ENCODE data around the gene CRYL1.
"Not testable (repeated sequence)": the region's sequence is repeated elsewhere in the genome, so short reads cannot be mapped to it uniquely, and the experiment has no call there.

CRYL1 gene

GRCh38 chr13:20456737-20457136, 68.9 kb downstream of the CRYL1 start:
- no peak for DNase-seq (ENCODE audit: low read depth in 2 of 2)

GRCh38 chr13:20451397-20451796, 74.3 kb downstream of the CRYL1 start:
- DNase-seq (ENCODE audit: low read depth in 2 of 2): no peak

GRCh38 chr13:20448470-20448869, 77.2 kb downstream of the CRYL1 start:
- no peak for DNase-seq (ENCODE audit: low read depth in 2 of 2)

DNA sequence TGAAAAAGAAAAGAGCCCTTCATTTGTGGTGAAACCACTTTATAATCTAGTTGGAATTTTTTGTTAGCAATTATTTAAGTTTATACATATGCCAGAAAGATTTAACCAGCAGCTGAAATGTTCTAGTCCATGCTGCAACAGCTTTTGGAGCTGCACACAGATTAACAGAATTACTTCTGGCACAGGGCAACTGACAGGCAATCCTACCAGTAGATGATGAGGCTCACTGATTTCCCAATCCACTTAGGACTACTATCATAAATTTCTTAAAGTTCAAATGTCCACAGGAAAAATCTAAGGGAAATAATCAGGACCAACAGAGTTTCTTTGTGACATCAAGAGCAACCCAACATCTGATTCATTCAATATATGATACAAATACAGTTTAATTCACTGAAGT, 78.8 kb downstream of the CRYL1 start:
- DNase-seq (ENCODE audit: low read depth in 2 of 2): no peak

DNA sequence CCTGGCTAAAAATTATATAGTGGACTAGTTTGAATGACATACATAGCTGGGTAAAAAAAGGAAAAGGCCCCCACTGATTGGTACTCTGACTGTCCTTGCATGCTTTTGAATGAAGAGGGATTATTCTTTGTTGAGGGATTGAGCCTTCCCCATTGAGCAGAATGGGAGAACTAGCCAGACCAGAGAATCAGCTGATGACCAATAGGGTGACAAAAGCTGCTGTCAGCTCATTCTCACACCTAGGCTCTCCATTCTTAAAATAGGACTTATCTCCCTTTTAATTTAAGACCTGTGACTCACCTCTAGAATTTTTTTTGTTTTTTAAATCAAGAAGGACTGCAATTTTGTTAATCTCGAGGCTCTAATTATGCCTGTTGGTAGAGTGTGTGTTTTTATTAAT, 79.3 kb downstream of the CRYL1 start:
- no peak for DNase-seq (ENCODE audit: low read depth in 2 of 2)

- no peak for DNase-seq (ENCODE audit: low read depth in 2 of 2)
Measured at GRCh38 chr13:20442798-20443381, 82.8 kb downstream of the CRYL1 start.

GRCh38 chr13:20442375-20442774, 83.3 kb downstream of the CRYL1 start:
- DNase-seq (ENCODE audit: low read depth in 2 of 2): no peak

- no peak for DNase-seq (ENCODE audit: low read depth in 2 of 2)
Measured at GRCh38 chr13:20441879-20442278, 83.8 kb downstream of the CRYL1 start.

GRCh38 chr13:20441056-20441455, 84.6 kb downstream of the CRYL1 start:
- no peak for DNase-seq (ENCODE audit: low read depth in 2 of 2)

DNA sequence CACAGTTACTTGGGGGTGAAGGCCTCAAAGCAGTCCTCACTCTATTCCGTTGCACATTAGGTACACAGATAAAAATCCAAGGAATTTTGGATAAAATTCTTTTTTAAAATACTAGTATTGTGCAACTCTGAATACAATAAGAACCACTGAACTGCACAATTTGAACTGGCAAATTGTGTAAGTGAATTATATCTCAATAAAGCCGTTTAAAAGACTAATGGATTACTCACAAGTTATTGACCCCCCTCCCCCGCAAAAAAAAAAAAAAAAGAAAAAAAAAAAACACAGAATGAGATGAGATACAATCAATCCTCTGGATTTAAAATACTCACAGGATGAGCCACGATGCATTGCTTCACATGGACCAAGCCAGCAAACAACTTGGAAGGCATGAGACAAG, 86.4 kb downstream of the CRYL1 start:
- DNase-seq (ENCODE audit: low read depth in 2 of 2): no peak

DNA sequence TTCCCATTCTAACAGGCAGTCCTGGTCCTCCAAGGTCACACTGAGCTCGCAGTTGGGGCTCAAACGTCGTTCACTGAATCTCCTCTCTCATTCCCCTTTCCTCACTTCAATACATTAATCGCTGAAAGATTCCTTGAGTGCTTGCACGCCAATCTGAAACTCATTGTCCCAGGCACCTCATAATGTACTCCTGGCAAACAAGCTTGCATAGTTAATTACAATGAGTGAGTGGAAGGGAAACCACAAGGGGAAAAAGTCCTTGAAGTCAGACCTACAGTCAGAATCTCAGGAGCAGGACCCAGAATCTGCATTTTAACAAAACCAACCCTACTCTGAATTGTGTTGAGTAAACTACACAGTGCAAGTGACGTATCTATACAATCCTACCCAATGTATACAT, 86.9 kb downstream of the CRYL1 start:
- DNase-seq (ENCODE audit: low read depth in 2 of 2): no peak

DNA sequence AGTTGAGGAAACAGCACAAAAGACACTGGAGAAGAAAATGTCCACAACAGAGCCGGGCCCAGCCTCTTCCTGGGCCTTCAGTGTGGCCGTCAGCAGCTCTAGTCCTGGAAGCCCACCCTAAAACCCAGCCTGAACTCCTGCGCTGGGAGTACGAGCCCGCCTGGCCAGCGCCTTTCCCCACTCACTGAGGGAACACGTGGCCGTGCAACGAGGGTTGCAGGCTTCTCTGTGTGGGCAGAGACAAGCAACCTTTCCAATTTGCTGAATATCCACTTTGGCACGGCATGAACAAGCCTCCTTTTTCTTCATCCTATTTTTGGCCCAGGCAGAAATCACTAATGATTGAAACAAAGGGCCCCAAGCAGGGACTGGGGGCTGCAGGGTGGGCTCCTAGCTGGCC, 89.2 kb downstream of the CRYL1 start:
- no peak for DNase-seq (ENCODE audit: low read depth in 2 of 2)

DNA sequence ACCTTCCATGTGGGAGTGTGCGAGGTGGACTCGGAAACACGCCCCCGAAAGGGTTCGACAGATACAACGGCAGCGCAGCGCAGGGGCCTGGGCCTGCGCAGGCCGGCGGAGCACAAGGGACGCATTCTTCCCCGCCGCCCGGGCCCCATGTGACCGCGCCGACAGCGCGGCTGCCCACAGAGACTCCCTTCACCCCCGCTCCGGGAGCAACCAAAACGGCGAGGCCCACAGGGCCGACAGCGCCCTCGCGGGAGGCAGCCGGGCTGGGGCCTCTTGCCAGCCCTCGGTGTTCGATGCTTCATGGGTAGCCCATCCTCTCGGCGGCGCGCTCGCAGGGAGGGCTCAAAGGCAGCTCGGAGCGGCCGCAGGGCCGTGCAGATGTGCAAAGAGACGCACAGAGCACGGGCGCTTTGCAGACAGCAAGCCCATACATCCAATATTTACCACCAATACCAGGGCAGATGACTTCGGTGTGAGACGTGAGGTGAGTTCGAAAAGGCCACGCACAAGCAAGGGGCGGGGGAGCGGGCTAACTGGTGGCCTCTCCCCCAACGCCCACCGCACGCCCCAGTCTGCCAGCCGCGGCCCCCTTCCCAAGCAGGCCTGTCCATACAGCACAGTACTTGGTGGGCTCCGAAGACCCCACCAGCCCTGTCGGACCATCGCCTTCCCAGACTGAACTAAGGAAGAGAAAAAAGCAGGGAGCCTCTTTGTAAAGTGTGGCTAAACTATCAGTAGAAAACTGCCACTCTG, 89.9 kb downstream of the CRYL1 start:
- DNase-seq (ENCODE audit: low read depth in 2 of 2): no peak

- DNase-seq (ENCODE audit: low read depth in 2 of 2): not testable (repeated sequence)
Measured at GRCh38 chr13:20434210-20434609, 91.4 kb downstream of the CRYL1 start.

GRCh38 chr13:20431687-20432384, 93.8 kb downstream of the CRYL1 start:
- no peak for DNase-seq (ENCODE audit: low read depth in 2 of 2)

DNA sequence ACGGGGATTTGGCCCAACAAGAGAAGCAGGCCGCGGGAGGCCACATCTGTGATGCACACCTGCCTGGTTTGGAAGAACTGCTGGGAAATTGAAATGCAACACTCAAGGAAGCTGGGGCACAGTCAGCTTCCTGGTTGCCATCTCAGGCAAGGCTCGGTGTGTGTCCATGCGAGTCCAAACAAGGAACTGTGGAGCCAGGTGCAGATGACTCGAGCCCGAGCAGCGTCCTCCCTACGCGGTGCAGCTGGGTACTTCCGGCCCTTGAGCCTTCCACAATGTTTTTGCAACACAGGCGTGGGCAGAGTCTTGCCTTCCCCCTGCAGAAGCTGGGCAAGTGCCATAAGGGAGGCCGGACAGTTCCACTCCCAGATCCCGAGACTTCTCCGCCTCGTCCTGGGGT, 94.6 kb downstream of the CRYL1 start:
- DNase-seq (ENCODE audit: low read depth in 2 of 2): no peak

DNA sequence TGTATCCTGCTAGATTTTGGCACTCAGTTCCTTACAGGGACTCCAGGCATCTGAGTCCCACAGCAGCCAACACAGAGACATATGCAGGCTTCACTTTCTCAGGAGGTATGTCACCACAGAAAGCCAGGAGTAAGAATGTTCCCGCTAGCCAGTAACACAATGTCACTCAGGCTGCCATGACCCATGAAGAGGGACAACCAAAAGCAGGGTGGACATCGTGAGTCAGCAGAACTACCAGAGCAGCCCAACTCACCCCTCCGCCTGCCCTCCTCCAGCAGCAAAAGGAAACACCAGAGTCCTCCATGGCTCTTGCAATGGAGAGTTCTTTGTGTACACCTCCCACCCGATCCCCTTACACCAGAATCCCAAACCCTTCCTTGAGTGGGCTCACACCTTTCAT, 95.4 kb downstream of the CRYL1 start:
- no peak for DNase-seq (ENCODE audit: low read depth in 2 of 2)

- DNase-seq (ENCODE audit: low read depth in 2 of 2): no peak
Measured at GRCh38 chr13:20429682-20430081, 96.0 kb downstream of the CRYL1 start.

GRCh38 chr13:20428666-20429644, 96.7 kb downstream of the CRYL1 start:
- no peak for DNase-seq (ENCODE audit: low read depth in 2 of 2)

DNA sequence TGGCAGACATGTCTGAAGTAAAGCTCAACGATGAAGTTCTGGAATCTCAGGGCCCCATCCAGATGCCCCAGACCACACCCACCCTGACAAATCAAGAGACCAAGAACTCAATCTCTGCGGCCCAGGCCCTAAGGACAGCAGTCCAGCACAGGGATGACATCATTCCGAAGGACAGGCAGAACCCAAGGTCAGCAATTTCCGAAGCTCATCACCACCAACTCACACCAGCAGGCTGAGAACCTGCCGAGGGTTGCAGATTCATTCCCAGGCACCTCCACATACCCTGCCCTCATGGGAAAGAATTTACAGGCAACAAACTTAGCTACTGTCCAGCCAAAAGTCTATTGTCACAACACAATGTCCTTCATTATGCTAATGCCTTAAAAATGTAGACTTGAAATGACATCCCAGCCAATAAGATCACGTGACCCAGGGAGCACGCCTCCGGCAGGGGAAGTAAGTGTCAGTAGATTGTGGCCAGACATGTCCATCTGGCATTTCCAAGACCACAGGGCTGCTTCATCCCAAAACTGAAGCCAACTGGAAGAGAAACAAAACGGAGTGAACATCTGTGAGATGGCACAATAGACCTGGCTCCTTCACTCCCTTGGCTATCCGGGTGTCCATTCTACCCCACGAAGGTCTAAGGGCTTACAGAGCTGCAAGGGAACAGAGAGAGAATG, 98.8 kb downstream of the CRYL1 start:
- DNase-seq (ENCODE audit: low read depth in 2 of 2): no peak

GRCh38 chr13:20425819-20426219, 99.8 kb downstream of the CRYL1 start:
- no peak for DNase-seq (ENCODE audit: low read depth in 2 of 2)
